ENCODE measurements around the gene JADE2.

DNA sequence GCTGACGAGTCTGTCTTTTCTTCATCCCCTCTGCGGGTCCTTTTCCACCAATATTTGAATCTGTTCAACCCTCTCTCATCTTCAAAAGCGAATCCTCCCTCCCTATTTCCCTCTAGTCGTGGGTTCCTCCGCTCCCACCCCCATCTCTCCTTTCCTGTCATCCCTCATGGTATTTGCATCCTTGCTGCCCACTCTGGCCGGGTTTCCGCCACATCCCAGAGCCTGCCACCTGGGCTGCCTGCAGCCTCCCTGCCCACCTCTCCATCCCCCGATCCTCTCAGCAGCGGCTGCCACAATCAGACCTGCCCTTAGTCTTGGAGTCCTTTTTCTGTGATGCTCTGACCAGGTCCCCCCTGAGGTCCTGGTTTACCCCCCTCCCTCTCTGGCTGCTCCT is 44.9 kb downstream of the JADE2 start:
- TF ChIP-seq GTF2F1 (IDR thresholded peaks at IDR 0.05; ENCODE audit: borderline replicate concordance, low read depth, low read length) (no peak), CTCF (IDR thresholded peaks at IDR 0.05; ENCODE audit: control extremely low read depth in 1 of 3, insufficient read depth in 1 of 3, low read depth in 1 of 3, low read length in 3 of 3) (no peak), SP1 (IDR thresholded peaks at IDR 0.05; ENCODE audit: low read depth, low read length) (no peak), CBX8 (IDR thresholded peaks at IDR 0.05; ENCODE audit: borderline replicate concordance, low read depth, low read length) (no peak), POLR2AphosphoS5 (IDR thresholded peaks at IDR 0.05; ENCODE audit: low read depth, low read length) (no peak), SP2 (IDR thresholded peaks at IDR 0.05; ENCODE audit: low read length) (no peak), EZH2 (IDR thresholded peaks at IDR 0.05; ENCODE audit: low read depth, low read length, severe bottlenecking) (no peak)
- TF ChIP-seq, protein P1, sequence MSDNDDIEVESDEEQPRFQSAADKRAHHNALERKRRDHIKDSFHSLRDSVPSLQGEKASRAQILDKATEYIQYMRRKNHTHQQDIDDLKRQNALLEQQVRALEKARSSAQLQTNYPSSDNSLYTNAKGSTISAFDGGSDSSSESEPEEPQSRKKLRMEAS (IDR thresholded peaks at IDR 0.05) = no peak

Data from H1 (cell line).